Measurements from ENCODE around the gene CXCL10.

DNA sequence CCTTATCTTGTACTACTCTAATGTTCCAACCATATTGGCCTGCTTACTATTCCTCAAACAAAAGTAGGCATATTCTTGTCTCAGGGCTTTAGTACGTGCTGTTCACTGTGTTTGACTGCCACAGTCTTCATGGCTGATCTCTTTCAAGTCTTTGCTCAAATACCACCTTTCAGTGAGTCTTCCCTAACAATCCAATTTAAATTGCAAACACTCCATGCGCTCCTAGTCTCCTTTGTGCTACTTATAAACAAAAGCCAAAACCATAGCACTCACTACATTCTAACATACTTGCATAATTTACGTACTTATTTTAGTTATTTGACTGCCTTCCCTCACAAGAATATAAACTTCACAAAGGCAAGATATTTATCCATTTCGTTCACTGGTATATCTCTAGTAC is 49.5 kb upstream of the CXCL10 start:
- TF ChIP-seq, protein P1, sequence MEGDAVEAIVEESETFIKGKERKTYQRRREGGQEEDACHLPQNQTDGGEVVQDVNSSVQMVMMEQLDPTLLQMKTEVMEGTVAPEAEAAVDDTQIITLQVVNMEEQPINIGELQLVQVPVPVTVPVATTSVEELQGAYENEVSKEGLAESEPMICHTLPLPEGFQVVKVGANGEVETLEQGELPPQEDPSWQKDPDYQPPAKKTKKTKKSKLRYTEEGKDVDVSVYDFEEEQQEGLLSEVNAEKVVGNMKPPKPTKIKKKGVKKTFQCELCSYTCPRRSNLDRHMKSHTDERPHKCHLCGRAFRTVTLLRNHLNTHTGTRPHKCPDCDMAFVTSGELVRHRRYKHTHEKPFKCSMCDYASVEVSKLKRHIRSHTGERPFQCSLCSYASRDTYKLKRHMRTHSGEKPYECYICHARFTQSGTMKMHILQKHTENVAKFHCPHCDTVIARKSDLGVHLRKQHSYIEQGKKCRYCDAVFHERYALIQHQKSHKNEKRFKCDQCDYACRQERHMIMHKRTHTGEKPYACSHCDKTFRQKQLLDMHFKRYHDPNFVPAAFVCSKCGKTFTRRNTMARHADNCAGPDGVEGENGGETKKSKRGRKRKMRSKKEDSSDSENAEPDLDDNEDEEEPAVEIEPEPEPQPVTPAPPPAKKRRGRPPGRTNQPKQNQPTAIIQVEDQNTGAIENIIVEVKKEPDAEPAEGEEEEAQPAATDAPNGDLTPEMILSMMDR (IDR thresholded peaks at IDR 0.05) = no peak
- TF ChIP-seq EP300 (IDR thresholded peaks at IDR 0.05) (no peak), POLR2A (IDR thresholded peaks at IDR 0.05) (no peak)

Measured in sigmoid colon (tissue), 4 donors.